ENCODE data around the gene ZNF552. TPM values are rescaled to one million over a fixed set of nuclear protein-coding genes. Genes with fewer than 3 reads are reported as not detected.
"Not testable (repeated sequence)": the region's sequence is repeated elsewhere in the genome, so short reads cannot be mapped to it uniquely, and the experiment has no call there.

Gene ZNF552
- 11.8 and 17.7 TPM in 2 replicates for total RNA-seq

- peak; percentile 92 for DNase-seq (ENCODE audit: low read depth)
These were observed at the start of gene ZNF552 for GRCh38 chr19:57814505-57815246. TSS of gene ZNF552 (minus strand) at chr19:57814913. CDS start at chr19:57814743, 170 bp downstream.

GRCh38 chr19:57862351-57862750, 47.6 kb upstream of the ZNF552 start:
- DNase-seq (ENCODE audit: low read depth) = not testable (repeated sequence)

GRCh38 chr19:57854117-57854516, 39.4 kb upstream of the ZNF552 start:
- DNase-seq (ENCODE audit: low read depth) = not testable (repeated sequence)

GRCh38 chr19:57851812-57852603, 37.3 kb upstream of the ZNF552 start:
- DNase-seq (ENCODE audit: low read depth) = not testable (repeated sequence)

GRCh38 chr19:57850553-57851017, 35.9 kb upstream of the ZNF552 start:
- peak; percentile 96 for DNase-seq (ENCODE audit: low read depth)

GRCh38 chr19:57849666-57850473, 35.2 kb upstream of the ZNF552 start, which contains the start of gene ZNF587:
TSS of gene ZNF587 (plus strand) at chr19:57849859. CDS start at chr19:57850039, 180 bp downstream.
- DNase-seq (ENCODE audit: low read depth) = peak; percentile 84

GRCh38 chr19:57849162-57849665, 34.5 kb upstream of the ZNF552 start:
- not testable (repeated sequence) for DNase-seq (ENCODE audit: low read depth)

- DNase-seq (ENCODE audit: low read depth) = not testable (repeated sequence)
These were observed 32.5 kb upstream of the ZNF552 start for GRCh38 chr19:57847164-57847563.

- no peak for DNase-seq (ENCODE audit: low read depth)
These were observed 26.5 kb upstream of the ZNF552 start for GRCh38 chr19:57841122-57841763.

- not testable (repeated sequence) for DNase-seq (ENCODE audit: low read depth)
These were observed 24.0 kb upstream of the ZNF552 start for GRCh38 chr19:57838622-57839191.

GRCh38 chr19:57836991-57837390, 22.3 kb upstream of the ZNF552 start:
- not testable (repeated sequence) for DNase-seq (ENCODE audit: low read depth)

- peak; percentile 73 for DNase-seq (ENCODE audit: low read depth)
These were observed 15.4 kb upstream of the ZNF552 start, which contains the start of gene ZNF587B for GRCh38 chr19:57830071-57830602. TSS of gene ZNF587B (plus strand) at chr19:57830299. CDS start at chr19:57830529, 230 bp downstream.

- no peak for DNase-seq (ENCODE audit: low read depth)
These were observed 14.6 kb upstream of the ZNF552 start for GRCh38 chr19:57829316-57829715.

- no peak for DNase-seq (ENCODE audit: low read depth)
These were observed 10.8 kb upstream of the ZNF552 start for GRCh38 chr19:57825511-57825910.

GRCh38 chr19:57823608-57824007, 8.9 kb upstream of the ZNF552 start:
- DNase-seq (ENCODE audit: low read depth) = not testable (repeated sequence)

- DNase-seq (ENCODE audit: low read depth) = not testable (repeated sequence)
These were observed 8.4 kb upstream of the ZNF552 start for GRCh38 chr19:57823155-57823554.

GRCh38 chr19:57821501-57821900, 6.8 kb upstream of the ZNF552 start:
- DNase-seq (ENCODE audit: low read depth) = not testable (repeated sequence)

GRCh38 chr19:57821095-57821494, 6.4 kb upstream of the ZNF552 start:
- DNase-seq (ENCODE audit: low read depth) = not testable (repeated sequence)

GRCh38 chr19:57820599-57820998, 5.9 kb upstream of the ZNF552 start:
- no peak for DNase-seq (ENCODE audit: low read depth)

- peak; percentile 95 for DNase-seq (ENCODE audit: low read depth)
These were observed 4.9 kb upstream of the ZNF552 start for GRCh38 chr19:57819475-57820148.

All from renal cortical epithelial cell (primary cell).